Measurements from ENCODE around the gene STK35.
"Not testable (repeated sequence)": the region's sequence is repeated elsewhere in the genome, so short reads cannot be mapped to it uniquely, and the experiment has no call there.

Gene STK35

GRCh38 chr20:2156666-2157624, 55.3 kb downstream of the STK35 start:
- no peak for DNase-seq (ENCODE audit: low spot score)

- DNase-seq (ENCODE audit: low spot score) = no peak
Observed at GRCh38 chr20:2162125-2162822, 60.6 kb downstream of the STK35 start.

- no peak for DNase-seq (ENCODE audit: low spot score)
Observed at GRCh38 chr20:2162823-2163166, 61.2 kb downstream of the STK35 start.

- no peak for DNase-seq (ENCODE audit: low spot score)
Observed at GRCh38 chr20:2163312-2163711, 61.7 kb downstream of the STK35 start.

GRCh38 chr20:2163757-2164156, 62.1 kb downstream of the STK35 start:
- no peak for DNase-seq (ENCODE audit: low spot score)

GRCh38 chr20:2164421-2164820, 62.8 kb downstream of the STK35 start:
- DNase-seq (ENCODE audit: low spot score) = no peak

GRCh38 chr20:2164966-2165365, 63.3 kb downstream of the STK35 start:
- no peak for DNase-seq (ENCODE audit: low spot score)

GRCh38 chr20:2165871-2166270, 64.2 kb downstream of the STK35 start:
- no peak for DNase-seq (ENCODE audit: low spot score)

- no peak for DNase-seq (ENCODE audit: low spot score)
Observed at GRCh38 chr20:2167112-2167511, 65.5 kb downstream of the STK35 start.

GRCh38 chr20:2168946-2169345, 67.3 kb downstream of the STK35 start:
- DNase-seq (ENCODE audit: low spot score) = no peak

GRCh38 chr20:2169456-2170088, 67.9 kb downstream of the STK35 start:
- DNase-seq (ENCODE audit: low spot score) = no peak

- no peak for DNase-seq (ENCODE audit: low spot score)
Observed at GRCh38 chr20:2170404-2170803, 68.8 kb downstream of the STK35 start.

- DNase-seq (ENCODE audit: low spot score) = no peak
Observed at GRCh38 chr20:2171266-2171790, 69.7 kb downstream of the STK35 start.

GRCh38 chr20:2171840-2172239, 70.2 kb downstream of the STK35 start:
- DNase-seq (ENCODE audit: low spot score) = not testable (repeated sequence)

GRCh38 chr20:2172305-2173175, 70.9 kb downstream of the STK35 start:
- DNase-seq (ENCODE audit: low spot score) = peak; percentile 82

- DNase-seq (ENCODE audit: low spot score) = no peak
Observed at GRCh38 chr20:2173186-2173585, 71.6 kb downstream of the STK35 start.

GRCh38 chr20:2174067-2174466, 72.4 kb downstream of the STK35 start:
- no peak for DNase-seq (ENCODE audit: low spot score)

- DNase-seq (ENCODE audit: low spot score) = no peak
Observed at GRCh38 chr20:2176946-2177345, 75.3 kb downstream of the STK35 start.

GRCh38 chr20:2178318-2179232, 76.9 kb downstream of the STK35 start:
- DNase-seq (ENCODE audit: low spot score) = no peak

- no peak for DNase-seq (ENCODE audit: low spot score)
Observed at GRCh38 chr20:2179233-2179580, 77.6 kb downstream of the STK35 start.

GRCh38 chr20:2179949-2180348, 78.3 kb downstream of the STK35 start:
- DNase-seq (ENCODE audit: low spot score) = no peak
